SIG-M5 treated with dmso at 0.1 percent for 504 hours (cell line): ENCODE measurements around the gene SHD.
A peak's percentile ranks its signal among the peaks of the same experiment; 100 is the strongest.
"Not testable (repeated sequence)": the region's sequence is repeated elsewhere in the genome, so short reads cannot be mapped to it uniquely, and the experiment has no call there.

Source experiments
- DNase-seq: peaks from one replicate; lab custom pipeline; 2025; ENCODE audit not compliant: unreplicated experiment; lab: John Stamatoyannopoulos, UW

SHD gene

DNA sequence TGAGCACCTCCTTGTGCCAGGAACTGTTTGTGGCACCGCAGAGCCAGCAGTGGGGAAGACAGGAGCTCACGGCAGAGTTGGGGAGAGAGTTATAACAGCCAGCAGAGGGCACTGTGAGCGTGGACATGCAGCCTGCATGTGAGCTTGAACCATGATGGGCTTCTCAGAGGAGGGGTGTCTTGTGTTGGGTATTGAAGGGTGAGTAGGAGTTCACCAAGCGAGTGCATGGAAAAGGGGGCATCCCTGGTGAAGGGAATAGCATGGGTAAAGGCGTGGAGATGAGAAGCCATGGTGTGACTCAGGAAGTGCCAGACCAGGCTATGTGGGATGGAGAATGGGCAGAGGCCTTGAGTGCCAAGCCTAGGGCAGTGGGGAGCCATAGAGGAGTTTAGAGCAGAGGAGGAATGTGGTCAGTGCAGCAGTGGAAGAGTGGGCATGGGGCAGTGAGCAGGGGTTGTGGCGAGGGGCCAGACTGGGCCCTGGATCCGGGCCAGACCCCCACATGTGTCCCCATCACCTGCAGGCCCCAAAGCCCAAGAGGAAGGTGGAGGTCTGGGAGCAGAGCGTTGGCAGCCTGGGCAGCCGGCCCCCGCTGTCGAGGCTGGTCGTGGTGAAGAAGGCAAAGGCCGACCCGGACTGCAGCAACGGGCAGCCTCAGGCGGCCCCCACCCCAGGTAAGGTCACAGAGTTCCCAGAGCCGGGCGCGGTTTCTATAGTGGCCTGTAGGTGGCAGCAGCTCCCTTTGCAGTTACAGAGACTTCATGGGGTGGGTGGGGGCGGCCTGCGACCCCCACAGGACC lies 11.8 kb upstream of the SHD start:
- peak; percentile 50 for DNase-seq

DNA sequence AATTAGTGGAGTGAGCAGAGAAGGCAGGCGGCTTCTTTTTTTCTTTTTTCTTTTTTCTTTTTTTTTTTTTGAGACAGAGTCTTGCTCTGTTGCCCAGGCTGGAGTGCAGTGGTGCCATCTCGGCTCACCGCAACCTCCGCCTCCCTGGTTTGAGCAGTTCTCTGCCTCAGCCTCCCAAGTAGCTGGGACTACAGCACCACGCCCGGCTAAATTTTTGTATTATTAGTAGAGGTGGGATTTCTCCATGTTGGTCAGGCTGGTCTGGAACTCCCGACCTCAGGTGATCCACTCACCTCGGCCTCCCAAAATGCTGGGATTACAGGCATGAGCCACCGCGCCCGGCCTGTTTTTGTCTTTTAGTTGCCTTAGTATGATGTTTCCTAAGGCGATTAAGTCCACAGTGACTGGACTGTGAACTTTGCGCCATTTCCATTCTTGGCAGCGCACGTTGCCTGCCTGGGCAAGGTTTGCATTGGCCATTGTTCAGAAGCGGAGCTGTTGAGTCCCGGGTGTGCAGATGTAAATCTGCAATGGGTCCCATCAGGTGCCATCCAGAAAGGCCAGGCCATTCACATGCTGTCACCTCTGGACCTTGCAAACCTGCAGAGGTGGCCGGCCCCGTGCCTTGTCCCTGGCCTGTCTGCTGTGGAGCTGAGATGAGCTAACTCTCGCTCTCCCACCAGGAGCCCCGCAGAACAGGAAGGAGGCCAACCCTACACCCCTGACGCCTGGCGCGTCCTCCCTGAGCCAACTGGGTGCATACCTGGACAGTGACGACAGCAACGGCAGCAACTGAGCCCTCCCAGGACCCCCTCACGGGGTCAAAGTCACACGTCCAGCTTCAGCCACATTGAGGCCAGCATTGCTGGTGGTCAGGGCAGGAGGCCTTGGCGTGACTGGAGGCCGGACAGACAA lies 10.9 kb upstream of the SHD start:
- DNase-seq: no peak

DNA sequence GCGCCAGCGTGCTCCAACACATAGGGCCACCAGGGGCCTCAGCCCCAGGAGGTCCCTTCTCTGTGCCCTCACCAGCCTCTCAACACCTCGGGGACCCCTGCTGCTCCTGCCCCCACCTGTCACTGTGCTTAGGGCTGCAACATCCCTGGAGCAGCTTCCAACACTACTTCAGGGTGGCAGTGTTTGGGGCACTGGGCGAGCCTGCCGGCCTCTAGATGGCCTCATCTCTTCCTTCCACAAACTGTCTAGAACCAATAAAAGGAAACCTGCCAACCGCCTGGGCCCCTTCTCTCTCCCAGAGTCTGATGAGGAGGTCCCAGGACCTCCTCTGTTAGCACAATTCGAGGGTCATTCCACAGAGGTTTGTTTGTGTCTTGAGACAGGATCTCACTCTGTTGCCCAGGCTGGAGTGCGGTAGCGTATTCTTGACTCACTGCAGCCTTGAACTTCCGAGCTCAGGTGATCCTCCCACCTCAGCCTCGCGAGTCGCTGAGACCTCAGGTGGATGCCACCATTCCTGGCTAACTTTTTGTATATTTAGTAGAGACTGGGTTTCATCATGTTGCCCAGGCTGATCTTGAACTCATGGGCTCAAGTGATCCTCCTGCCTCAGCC lies 10.1 kb upstream of the SHD start:
- no peak for DNase-seq

DNA sequence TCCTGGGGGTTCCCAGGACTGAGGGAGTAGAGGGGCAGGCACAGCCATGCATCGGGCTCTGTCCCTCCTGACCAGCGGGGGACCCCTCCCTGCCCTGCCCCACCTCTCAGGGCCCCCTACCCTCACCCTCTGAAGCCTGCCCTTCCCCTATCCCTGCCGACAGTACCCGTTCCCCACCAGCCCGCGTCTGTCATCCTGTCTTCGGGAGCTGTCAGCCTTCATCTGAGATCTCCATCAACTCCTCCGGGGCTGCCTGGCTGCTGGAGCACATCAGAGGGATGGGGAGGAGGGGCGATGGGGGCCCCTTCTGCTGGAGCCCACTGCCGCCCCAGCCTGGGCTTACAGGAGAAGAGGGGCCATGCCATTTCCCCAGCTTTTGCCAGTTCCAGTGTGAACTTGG lies 6.2 kb upstream of the SHD start:
- DNase-seq: no peak

DNA sequence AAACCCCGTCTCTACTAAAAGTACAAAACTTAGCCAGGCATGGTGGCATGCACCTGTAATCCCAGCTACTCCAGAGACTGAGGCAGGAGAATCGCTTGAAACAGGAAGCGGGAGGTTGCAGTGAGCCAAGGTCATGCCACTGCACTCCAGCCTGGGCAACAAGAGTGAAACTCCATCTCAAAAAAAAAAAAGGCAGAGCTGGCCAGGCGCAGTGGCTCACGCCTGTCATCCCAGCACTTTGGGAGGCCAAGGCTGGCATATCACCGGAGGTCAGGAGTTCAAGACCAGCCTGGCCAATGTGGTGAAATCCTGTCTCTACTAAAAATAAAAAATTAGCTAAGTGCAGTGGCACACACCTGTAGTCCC lies 4.8 kb upstream of the SHD start:
- not testable (repeated sequence) for DNase-seq

DNA sequence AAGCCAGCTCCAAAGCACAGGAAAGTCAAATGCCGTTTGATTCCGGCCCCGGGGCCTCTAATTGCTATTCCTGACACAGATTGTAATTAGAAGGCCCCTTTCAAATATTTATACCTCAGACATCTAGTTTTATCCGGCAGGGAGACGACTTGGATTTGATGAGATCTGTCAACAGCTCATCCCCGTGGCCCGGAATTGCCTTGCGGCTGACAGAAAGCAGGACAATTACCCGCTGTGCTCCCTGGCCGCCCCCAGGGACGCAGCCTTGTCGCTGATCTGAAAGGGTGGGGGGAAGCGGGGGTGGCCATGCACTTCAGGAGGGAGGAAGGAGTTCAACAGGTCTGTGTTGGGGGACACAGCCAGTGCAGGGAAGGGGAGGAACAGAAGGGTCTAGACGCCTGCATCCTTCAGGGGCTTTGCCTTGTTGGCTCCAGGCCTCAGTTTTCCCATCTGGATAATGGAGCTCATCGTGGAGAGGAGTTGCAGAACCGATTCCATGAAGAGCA lies 1.8 kb upstream of the SHD start:
- no peak for DNase-seq

DNA sequence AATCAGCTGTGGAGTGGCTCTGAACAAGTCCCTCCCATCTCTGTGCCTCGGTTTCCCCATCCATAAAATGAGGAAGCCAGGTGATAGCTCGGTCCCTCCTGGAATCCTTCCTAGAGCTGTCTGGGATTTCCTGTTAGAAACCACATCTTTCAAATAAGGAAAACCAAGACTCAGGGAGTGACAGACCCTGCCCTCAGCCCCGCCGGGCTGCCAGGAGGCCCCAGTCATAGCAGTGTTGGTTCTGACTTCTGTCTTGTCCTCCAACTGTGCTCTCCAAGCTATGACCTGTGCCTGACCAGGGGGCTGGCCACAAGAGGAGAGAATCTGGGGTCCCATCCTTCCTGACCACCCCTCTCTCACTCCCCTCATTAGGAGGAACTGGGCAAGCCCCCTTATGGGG lies 1.1 kb upstream of the SHD start:
- DNase-seq: no peak

DNA sequence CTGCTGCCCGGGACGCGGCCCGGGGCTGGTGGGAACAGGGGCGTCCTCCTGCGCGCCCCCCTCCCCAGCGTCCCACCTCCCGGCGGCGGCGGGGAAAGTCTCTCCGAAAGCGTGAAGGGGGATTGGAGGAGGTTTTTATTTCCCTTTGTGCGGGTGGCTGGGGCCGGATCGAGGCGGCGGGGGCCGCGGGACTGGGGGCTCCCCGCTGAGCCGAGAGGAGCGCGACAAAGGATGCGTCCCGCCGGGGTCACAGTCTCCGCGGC lies 132 bp downstream of the SHD start:
- no peak for DNase-seq

DNA sequence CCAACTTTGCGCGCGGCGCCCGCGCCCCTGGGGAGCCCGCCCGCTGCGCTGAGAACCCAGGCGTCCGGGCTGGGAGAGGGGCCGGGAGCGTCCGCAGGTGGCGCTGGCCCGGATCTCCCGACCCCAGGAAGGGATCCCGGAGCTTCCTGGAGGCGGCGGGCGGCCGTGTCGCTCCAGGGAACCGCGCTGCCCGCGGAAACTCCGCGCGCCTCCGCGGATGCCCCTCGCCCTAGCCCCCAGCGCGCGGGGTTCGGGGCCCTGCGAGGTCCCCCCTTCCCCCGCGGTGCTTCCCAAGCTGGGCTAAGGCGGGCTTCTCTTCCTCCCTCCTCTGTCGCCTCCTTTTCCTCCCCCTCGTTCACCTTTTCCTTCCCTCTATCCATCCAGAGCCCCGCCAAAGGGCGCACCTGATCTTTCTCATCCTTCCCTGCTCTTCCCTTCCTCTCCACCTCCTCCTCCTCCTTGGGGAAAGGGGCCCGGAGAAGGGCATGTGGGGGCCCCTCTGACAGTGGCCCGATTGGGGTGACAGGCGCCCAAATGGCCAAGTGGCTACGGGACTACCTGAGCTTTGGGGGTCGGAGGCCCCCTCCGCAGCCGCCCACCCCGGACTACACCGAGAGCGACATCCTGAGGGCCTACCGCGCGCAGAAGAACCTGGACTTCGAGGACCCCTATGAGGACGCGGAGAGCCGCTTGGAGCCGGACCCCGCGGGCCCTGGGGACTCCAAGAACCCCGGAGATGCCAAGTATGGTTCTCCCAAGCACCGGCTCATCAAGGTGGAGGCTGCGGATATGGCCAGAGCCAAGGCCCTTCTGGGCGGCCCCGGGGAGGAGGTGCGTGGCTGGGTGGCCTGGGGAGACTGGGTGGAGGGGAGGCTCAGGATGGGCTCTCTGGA lies 710 bp downstream of the SHD start:
- DNase-seq: no peak

DNA sequence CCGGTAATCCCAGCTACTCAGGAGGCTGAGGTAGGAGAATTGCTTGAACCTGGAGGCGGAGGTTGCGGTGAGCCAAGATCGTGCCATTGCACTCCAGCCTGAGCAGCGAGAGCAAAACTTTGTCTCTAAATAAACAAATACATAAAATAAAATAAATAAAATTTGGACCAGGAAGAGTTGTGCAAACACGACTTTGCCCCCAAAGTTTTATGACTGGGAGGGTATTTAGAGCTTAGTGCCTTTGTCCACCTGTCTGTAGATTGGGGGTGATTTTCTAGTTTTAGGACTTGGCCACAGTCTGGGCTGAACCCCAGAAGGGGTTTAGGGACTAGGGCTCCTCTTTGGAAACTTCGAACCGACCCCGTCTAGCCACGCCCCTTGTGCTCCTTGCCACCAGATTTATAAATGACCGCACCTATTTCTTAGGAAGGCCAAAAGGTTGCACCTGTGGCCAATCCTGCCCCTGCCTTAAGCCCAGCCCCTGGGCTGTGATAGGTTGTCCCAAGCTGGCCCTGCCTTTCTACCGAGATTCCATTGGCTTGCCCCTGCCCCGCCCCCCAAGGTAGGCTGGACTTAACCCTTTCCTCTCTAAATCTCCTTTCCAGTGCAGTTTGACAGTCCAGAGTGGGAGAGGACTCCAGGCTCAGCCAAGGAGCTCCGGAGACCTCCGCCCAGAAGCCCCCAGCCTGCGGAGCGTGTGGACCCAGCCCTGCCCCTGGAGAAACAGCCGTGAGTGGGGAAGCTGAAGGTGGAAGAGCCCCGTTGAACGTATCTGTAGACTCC lies 5.3 kb downstream of the SHD start:
- DNase-seq: peak; percentile 13

DNA sequence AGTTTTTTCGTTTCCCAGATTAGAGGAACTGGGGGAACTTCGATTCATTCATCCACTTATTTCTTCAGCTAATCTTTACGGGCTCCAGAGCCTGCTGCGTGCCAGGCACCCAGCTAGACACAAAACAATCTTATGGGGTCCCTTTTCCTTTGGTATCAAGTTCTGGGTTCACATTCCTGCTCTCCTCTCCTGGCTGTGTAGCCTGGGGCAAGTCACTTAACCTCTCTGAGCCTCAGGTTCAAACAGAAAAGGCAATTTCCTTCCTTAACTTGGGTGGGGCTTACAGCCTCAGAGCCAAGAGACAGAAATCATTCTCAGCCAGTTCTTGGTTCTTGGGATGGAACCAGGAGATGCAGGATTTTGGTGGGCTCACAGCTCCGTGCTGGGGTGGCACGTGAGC lies 5.9 kb downstream of the SHD start:
- DNase-seq: no peak

DNA sequence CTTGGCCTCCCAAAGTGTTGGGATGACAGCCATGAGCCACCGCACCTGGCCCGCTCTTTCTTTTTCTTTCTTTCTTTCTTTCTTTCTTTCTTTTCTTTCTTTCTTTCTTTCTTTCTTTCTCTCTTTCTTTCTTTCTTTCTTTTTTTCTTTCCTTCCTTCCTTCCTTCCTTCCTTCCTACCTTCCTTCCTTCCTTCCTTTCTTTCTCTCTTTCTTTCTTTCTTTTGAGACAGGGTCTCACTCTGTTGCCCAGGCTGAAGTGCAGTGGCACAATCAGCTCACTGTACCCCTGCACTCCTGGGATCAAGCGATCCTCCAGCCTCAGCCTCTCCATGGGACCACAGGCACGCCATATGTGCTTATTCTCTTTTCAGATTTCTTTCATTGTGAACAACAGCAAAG lies 7.1 kb downstream of the SHD start:
- DNase-seq: not testable (repeated sequence)

DNA sequence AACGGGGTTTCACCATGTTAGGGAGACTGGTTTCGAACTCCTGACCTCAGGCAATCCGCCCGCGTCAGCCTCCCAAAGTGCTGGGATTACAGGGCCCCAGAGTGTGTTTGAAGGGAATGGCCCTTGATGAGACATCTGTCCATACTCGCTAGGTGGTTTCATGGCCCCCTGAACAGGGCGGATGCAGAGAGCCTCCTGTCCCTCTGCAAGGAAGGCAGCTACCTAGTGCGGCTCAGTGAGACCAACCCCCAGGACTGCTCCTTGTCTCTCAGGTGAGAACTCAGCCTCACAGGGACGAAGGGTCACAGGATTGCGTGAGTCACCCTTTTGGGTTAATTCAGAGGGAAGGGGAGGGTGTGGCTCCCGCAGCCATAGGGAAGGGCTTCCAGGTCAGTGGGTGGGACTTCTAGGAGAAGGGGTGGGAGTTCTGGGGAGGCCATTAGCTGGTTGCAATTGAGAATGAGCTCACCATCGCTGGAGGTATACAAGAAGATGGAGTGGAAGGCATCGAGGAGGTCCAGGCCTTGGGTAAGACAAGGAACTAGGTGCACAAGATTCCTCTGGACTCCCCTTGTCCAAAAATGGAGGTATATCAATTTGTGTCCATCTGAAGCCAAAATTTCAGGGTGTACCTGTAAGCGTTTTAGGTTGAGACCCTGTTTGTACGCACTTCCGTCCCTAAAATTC lies 9.2 kb downstream of the SHD start:
- DNase-seq: no peak

DNA sequence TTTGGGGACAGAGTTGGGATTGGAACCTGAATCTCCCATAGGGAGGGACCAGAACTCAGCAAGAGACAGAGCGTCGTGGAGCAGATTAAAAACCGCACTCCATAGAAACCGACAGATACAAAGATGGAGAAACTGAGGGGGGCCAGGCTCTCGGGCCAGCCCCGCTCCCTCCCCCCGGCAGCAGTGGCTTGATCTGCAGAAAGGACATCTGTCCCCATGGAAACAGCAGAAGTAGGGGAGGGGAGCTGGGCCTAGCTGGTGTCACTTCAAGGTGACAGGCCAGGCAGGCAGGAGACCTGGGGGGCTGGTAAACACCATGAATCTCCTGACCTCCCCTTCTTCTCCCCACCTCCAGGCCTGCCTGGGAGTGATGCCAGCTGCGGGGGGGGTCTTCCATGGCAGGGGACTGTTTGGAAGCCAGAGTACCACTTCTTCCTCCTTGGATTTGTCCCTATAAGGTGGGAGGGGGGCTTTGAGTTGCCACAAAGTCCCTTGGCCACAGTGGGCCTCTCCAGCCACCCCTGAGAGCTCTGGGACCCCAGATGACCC lies 12.2 kb downstream of the SHD start:
- DNase-seq: no peak

DNA sequence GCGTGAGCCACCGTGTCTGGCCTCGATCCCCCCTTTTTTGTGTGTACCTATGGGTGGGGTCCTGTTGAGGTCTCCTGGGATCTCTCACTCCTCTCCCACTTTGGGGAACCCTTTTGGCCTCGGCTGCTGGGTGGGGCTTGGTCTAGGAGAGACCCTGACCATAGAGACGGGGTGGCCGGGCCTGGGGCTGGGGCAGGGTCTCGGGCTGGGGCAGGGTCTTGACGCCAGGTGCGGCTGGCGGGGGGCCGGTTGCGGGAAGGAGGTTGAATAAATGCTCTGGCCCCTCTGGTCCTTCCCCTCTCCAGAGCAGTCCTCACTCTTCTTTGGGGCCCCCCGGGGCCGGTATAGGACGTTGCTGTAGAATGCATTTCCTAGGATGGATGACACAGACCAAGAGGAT lies 13.4 kb downstream of the SHD start:
- DNase-seq: no peak

DNA sequence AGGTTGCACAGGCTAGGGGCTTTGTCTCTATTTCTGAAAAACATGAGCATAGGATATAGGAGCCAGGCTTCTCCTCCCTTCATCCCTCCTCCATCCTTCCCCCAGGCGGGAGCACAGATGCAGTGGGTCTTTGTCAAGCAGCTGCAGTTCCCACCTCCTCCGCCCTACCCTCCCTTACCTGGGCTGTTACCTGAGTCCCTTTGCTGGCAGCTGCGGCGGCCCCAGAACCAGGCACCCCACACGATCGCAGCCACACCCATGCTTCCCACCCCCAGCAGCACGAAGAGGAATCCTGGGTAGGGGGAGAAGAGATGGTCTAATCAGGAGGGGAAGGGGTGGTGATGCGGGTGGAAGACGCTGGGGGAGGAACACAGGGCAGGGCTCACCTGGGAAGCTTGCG lies 15.3 kb downstream of the SHD start:
- DNase-seq: no peak

DNA sequence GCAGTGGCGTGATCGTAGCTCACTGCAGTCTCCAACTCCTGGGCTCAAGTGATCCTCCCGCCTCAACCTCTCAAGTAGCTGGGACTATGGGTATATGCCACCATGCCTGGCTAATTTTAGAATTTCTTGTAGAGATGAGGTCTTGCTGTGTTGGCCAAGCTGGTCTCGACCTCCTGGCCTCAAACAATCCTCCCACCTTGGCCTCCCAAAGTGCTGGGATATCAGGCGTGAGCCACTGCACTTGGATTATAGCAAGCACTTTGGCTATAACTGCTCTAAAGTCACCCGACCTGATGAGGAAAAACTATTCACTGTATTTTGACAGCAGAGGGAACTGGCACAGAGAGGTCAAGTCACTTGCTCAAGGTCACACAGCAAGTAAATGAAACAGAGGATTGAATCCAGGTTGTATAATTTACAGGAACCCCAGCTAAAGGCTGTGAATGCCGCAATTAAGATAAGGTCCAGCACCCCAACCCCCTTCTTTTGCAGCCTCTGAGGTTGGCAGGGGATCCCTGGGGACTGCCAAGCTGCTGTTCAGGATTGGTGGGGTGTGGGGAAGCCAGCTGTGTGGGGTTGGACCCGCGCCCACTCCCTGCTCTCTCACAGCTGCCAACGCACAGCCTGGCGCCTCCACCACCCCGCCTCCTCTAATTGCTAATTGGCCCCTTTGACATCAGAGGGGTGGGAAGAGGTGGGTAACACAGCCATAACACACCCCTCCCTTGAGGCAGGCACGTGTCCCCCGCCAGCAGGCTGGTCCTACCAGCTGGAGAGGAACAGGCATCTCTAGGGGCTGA lies 17.1 kb downstream of the SHD start:
- DNase-seq: no peak
